Esophagus squamous epithelium (tissue), 5 donors: ENCODE measurements around the gene SMIM15. TPM values are rescaled to one million over a fixed set of nuclear protein-coding genes. Genes with fewer than 3 reads are reported as not detected.
A peak's percentile ranks its signal among the peaks of the same experiment; 100 is the strongest.

Experiments
- DNase-seq: peaks from one replicate; lab custom pipeline; 2025; lab: John Stamatoyannopoulos, UW
- H3K27ac ChIP-seq, 4 donors: fragments of 200-600 bp; sonication (generic); one replicate each; pipeline ENCODE4 v1.5.1; 2016 to 2019; ENCODE audit warnings: mild to moderate bottlenecking in 1 of 4
- H3K27me3 ChIP-seq, 4 donors: fragments of 200-600 bp; sonication (generic); 1 replicate in 3 of 4; 2 replicates in 1 of 4; pipeline versions ENCODE4 v1.5.1 to v1.6.0; 2017 to 2021; ENCODE audit warnings: antibody characterized with exemption in 1 of 4
- H3K36me3 ChIP-seq, 3 donors: fragments of 200-600 bp; sonication (generic); one replicate each; pipeline ENCODE4 v1.5.1; 2016 to 2019
- H3K4me1 ChIP-seq, 3 donors: fragments of 200-600 bp; sonication (generic); one replicate each; pipeline ENCODE4 v1.5.1; 2017 to 2019
- H3K4me3 ChIP-seq, 4 donors: fragments of 200-600 bp; sonication (generic); 1 replicate in 3 of 4; 2 replicates in 1 of 4; pipeline ENCODE4 v1.5.1; 2016 to 2019; ENCODE audit warnings: mild to moderate bottlenecking in 2 of 4, moderate library complexity in 1 of 4
- H3K9me3 ChIP-seq, 3 donors: fragments of 200-600 bp; sonication (generic); one replicate each; pipeline ENCODE4 v1.5.1; 2016 to 2019
- POLR2A ChIP-seq, 4 donors: fragments of 450-650 bp; IDR thresholded peaks; one replicate each; pipeline ENCODE4 v1.6.1; 2017; ENCODE audit warnings: antibody characterized with exemption in 4 of 4, mild to moderate bottlenecking in 4 of 4, moderate library complexity in 3 of 4
- WGBS, 2 donors: methylation state at CpG; one replicate each; pipeline ENCODE4 v1.1.5; 2018; 5-methylcytosine and 5-hydroxymethylcytosine counted together
- intact Hi-C: fragments of 100-400 bp; cut with DNase I; formaldehyde crosslinking; loops from one replicate; pipeline ENCODE4 v1.15.0; 2022
- total RNA-seq, 4 donors: library from RNA; depleted of rRNA; stranded (reverse); fragments of >200 nt; gene quantifications; one replicate each; pipeline ENCODE4 v1.1.0, GENCODE V29; 2016
- TF ChIP-seq, protein P1 (sequence below), 6 experiments: fragments of 450-650 bp in 4 of 6; fragments of 200-600 bp in 2 of 6; sonication (generic) in 2 of 6; IDR thresholded peaks; one replicate each; pipeline ENCODE4 v1.5.1; 2016 to 2019; ENCODE audit warnings: antibody characterized with exemption in 6 of 6, mild to moderate bottlenecking in 4 of 6, moderate library complexity in 4 of 6
- donor health status: DM: yes; HTN: yes; CAD: no.

SMIM15 gene
- total RNA-seq, 4 donors from 2014 or later: 33.6 to 48.0 (median 41.5) TPM

DNA sequence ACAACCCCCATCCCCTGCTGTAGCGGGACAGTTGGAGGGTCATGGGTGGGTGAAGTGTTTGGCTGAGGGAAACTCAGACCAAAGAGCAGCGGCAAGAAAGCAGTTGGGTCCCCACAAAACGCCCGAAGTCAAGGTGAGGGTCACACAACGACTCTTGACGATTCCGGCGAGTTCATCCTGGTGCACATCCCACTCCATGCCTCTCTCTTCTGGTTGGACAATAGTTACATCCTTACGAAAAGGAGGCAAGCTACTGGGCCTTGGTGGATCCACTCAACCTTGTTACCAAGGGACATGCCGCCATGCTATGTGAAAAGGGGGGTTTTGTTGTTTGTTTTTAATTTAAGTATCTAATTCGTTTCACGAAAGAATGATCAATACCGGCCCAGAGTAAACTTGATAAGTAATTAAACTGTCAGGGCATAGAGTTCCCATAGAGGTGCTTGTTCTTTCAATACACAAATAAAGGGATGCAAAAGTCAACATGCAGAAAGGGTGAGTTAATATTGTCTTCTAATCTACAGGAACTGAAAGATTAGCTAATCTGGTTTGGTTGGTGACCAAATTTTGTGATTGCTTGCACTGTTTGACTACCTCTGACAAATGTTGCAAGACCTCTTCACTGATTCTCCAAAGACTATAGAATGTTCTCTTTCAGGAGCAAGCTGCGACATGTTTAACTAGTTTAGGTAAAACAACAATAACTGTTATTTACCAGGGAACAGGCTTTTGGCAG lies 732 bp upstream of the SMIM15 start:
- TF ChIP-seq, protein P1, sequence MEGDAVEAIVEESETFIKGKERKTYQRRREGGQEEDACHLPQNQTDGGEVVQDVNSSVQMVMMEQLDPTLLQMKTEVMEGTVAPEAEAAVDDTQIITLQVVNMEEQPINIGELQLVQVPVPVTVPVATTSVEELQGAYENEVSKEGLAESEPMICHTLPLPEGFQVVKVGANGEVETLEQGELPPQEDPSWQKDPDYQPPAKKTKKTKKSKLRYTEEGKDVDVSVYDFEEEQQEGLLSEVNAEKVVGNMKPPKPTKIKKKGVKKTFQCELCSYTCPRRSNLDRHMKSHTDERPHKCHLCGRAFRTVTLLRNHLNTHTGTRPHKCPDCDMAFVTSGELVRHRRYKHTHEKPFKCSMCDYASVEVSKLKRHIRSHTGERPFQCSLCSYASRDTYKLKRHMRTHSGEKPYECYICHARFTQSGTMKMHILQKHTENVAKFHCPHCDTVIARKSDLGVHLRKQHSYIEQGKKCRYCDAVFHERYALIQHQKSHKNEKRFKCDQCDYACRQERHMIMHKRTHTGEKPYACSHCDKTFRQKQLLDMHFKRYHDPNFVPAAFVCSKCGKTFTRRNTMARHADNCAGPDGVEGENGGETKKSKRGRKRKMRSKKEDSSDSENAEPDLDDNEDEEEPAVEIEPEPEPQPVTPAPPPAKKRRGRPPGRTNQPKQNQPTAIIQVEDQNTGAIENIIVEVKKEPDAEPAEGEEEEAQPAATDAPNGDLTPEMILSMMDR (IDR thresholded peaks at IDR 0.05): no peak
- TF ChIP-seq POLR2A (IDR thresholded peaks at IDR 0.05): no peak
- Histone ChIP-seq H3K9me3 (no peaks in the 10 kb centered on the region), H3K4me3 (peak overlapping the region; percentile 82 to 93 (median 89)), H3K27me3 (no peaks in the 10 kb centered on the region), H3K36me3 (peaks cover 0 to 29% (median 5%) of the 10 kb centered on the region in 3 donors), H3K4me1 (peaks cover 4 to 58% (median 13%) of the 10 kb centered on the region in 3 donors), H3K27ac (peak overlapping the region; percentile 95 to 97 (median 96))
- DNase-seq: no peak
- WGBS, 2 donors: 26 to 42% methylated on average over 8 to 14 of the region's 14 CpGs
- intact Hi-C loops: loop anchor here (5.0 kb wide), 1 partner anchor 169 kb away; the partner anchor contains the start of gene ZSWIM6

DNA sequence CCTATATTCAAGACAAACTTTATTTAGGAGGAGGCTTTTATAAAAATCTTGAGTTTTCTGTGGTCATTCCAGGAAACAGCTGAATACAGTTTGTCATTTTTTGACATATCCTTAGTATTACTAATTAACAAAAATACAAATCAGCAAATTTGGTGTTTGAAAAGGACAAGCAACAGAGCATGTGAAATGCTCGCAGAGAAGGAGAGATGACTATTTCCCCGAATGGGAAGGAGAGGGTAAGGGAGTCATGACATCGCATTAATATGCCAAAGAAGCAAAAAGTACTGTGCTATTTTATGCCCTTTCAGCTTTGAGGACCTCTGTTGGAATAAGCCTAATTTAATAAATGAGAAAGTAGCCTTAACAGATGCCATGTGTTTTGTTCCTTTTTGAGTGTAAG lies 1.8 kb downstream of the SMIM15 start:
- Histone ChIP-seq H3K27me3 (no peaks in the 10 kb centered on the region), H3K9me3 (no peaks in the 10 kb centered on the region), H3K4me3 (no peak overlapping the region), H3K36me3 (peaks cover 0 to 52% (median 5%) of the 10 kb centered on the region in 3 donors), H3K4me1 (peaks cover 4 to 45% (median 13%) of the 10 kb centered on the region in 3 donors), H3K27ac (peak overlapping the region in 1 of 4 donors; percentile 10)
- TF ChIP-seq, protein P1 (IDR thresholded peaks at IDR 0.05): no peak
- TF ChIP-seq POLR2A (IDR thresholded peaks at IDR 0.05): no peak
- WGBS, 2 donors: 81 to 83% methylated on average over 3 of the region's 3 CpGs
- intact Hi-C loops: loop anchor here (5.0 kb wide), 1 partner anchor 172 kb away; the partner anchor contains the start of gene ZSWIM6
- DNase-seq: no peak

DNA sequence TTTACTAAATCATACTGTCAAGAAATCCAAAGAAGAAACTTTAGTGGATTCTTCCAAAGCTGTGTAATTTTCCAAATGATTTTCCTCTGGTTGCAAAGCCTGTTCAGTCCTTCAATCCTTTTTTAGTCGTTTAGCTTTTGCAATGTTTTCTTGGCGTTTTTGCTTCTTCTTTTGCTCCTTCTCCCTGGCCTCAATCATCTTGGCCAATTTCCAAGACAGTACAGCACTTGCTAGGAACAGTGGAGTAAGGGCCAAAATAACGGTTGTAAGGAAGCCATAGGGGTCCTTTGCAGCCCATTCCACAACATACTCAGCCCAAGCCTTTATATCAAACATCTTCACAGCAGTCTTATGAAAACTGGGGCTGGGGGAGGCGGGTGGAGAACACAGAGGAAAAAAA lies 2.4 kb downstream of the SMIM15 start:
- Histone ChIP-seq H3K4me1 (peaks cover 4 to 40% (median 13%) of the 10 kb centered on the region in 3 donors), H3K27ac (no peak overlapping the region), H3K36me3 (peaks cover 0 to 57% (median 5%) of the 10 kb centered on the region in 3 donors), H3K4me3 (no peak overlapping the region), H3K9me3 (no peaks in the 10 kb centered on the region), H3K27me3 (no peaks in the 10 kb centered on the region)
- DNase-seq: no peak
- 40 to 55% methylated on average over 4 of the region's 4 CpGs for WGBS, 2 donors
- no peak for TF ChIP-seq POLR2A (IDR thresholded peaks at IDR 0.05)
- TF ChIP-seq, protein P1 (IDR thresholded peaks at IDR 0.05): no peak
- intact Hi-C loops: loop anchor here (5.0 kb wide), 1 partner anchor 172 kb away; the partner anchor contains the start of gene ZSWIM6

DNA sequence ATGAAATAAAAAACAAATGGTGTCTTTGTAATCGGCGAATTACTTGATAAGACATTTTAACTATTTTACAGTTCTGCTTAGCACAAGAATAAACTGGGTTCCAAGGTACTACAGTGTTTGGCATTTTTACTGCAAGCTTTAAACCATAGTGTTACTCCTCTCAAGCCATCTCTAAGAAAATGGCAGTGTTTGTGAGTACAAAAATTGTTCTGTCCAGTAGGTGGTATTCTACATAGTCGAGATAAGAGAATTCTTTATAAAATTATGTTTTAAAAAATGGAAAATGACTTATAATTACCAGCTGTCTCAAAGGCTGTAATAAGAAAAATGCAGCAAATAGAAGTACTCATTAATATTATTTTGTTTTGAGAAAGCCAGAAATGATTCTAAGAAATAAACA lies 3.2 kb downstream of the SMIM15 start:
- Histone ChIP-seq H3K27me3 (no peaks in the 10 kb centered on the region), H3K27ac (no peak overlapping the region), H3K36me3 (peaks cover 0 to 57% (median 5%) of the 10 kb centered on the region in 3 donors), H3K9me3 (no peaks in the 10 kb centered on the region), H3K4me1 (peaks cover 4 to 39% (median 13%) of the 10 kb centered on the region in 3 donors), H3K4me3 (no peak overlapping the region)
- TF ChIP-seq, protein P1 (IDR thresholded peaks at IDR 0.05): no peak
- no peak for TF ChIP-seq POLR2A (IDR thresholded peaks at IDR 0.05)
- DNase-seq: no peak
- WGBS, 2 donors: 84 to 87% methylated on average over 3 of the region's 3 CpGs
- intact Hi-C loops: no loop called here

DNA sequence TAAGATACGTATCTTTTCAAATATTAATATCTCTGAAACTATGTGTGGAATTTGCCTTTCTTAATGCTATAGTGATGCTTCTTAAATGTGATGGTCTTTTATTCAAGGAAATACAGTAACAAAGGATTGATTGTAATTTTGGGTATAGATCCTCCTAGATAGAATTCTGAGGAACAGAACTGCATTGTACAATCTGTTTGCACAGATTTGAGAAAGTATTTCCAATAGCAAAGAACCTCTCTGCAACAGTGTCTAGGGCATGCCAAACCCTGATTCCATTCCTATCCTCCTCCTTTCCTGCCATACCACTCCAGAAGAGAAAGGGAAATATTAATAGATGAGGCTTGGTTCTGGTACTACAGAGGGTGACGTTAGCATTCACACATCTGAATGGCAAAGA lies 10.4 kb downstream of the SMIM15 start:
- no peaks in the 10 kb centered on the region for H3K27me3 ChIP-seq
- no peak overlapping the region for H3K27ac ChIP-seq
- no peaks in the 10 kb centered on the region for H3K4me1 ChIP-seq
- DNase-seq: no peak
- peaks cover 0 to 17% (median 0%) of the 10 kb centered on the region in 3 donors for H3K36me3 ChIP-seq
- intact Hi-C loops: no loop called here
- H3K4me3 ChIP-seq: no peak overlapping the region
- H3K9me3 ChIP-seq: no peaks in the 10 kb centered on the region
- WGBS, 2 donors: 75 to 91% methylated on average over 2 of the region's 2 CpGs
- TF ChIP-seq, protein P1 (IDR thresholded peaks at IDR 0.05): no peak
- no peak for TF ChIP-seq POLR2A (IDR thresholded peaks at IDR 0.05)
